LHCN-M2 (cell line): Measurements from ENCODE around the gene LRRC25. TPM values are rescaled to one million over a fixed set of nuclear protein-coding genes. Genes with fewer than 3 reads are reported as not detected.
A peak's percentile ranks its signal among the peaks of the same experiment; 100 is the strongest.
"Not testable (repeated sequence)": the region's sequence is repeated elsewhere in the genome, so short reads cannot be mapped to it uniquely, and the experiment has no call there.

Experiments
- DNase-seq: peaks from one replicate; pipeline ENCODE4 v3.0.0-alpha.2; 2012; ENCODE audit warnings: low read depth
- total RNA-seq: library from RNA; depleted of rRNA; stranded (reverse); fragments of >200 nt; gene quantifications from 2 replicates; pipeline ENCODE4 v1.2.3, GENCODE V29; 2014

The LRRC25 gene
- total RNA-seq, 1 experiment from 2014 or later = not detected

- DNase-seq = not testable (repeated sequence)
Observed at GRCh38 chr19:18405754-18406153, 8.3 kb upstream of the LRRC25 start.

GRCh38 chr19:18402455-18403248 lies 5.2 kb upstream of the LRRC25 start:
- DNase-seq = not testable (repeated sequence)

- peak; percentile 55 for DNase-seq
Observed at GRCh38 chr19:18401580-18402112, 4.2 kb upstream of the LRRC25 start.

GRCh38 chr19:18399008-18399407 lies 1.6 kb upstream of the LRRC25 start:
- DNase-seq = peak; percentile 47

- DNase-seq = no peak
Observed at GRCh38 chr19:18396471-18397241, 766 bp downstream of the LRRC25 start.

GRCh38 chr19:18393836-18394235 lies 3.6 kb downstream of the LRRC25 start:
- DNase-seq = no peak

- DNase-seq = no peak
Observed at GRCh38 chr19:18392926-18393325, 4.5 kb downstream of the LRRC25 start.

- DNase-seq = no peak
Observed at GRCh38 chr19:18392417-18392816, 5.0 kb downstream of the LRRC25 start.

GRCh38 chr19:18391509-18392075 lies 5.8 kb downstream of the LRRC25 start:
- DNase-seq = no peak

- peak; percentile 64 for DNase-seq
Observed at GRCh38 chr19:18390065-18390907, 7.1 kb downstream of the LRRC25 start.

GRCh38 chr19:18389726-18390064 lies 7.7 kb downstream of the LRRC25 start:
- DNase-seq = no peak

- DNase-seq = no peak
Observed at GRCh38 chr19:18388960-18389725, 8.3 kb downstream of the LRRC25 start.

GRCh38 chr19:18388100-18388959 lies 9.1 kb downstream of the LRRC25 start:
- DNase-seq = no peak

GRCh38 chr19:18386543-18387271 lies 10.7 kb downstream of the LRRC25 start:
- DNase-seq = peak; percentile 85

- DNase-seq = peak; percentile 94
Observed at GRCh38 chr19:18385675-18386542, 11.5 kb downstream of the LRRC25 start, which contains the start of gene GDF15. TSS of gene GDF15 (plus strand) at chr19:18386158. CDS start at chr19:18386190, 32 bp downstream.

- no peak for DNase-seq
Observed at GRCh38 chr19:18385359-18385674, 12.1 kb downstream of the LRRC25 start.

GRCh38 chr19:18384775-18385174 lies 12.6 kb downstream of the LRRC25 start:
- no peak for DNase-seq

- not testable (repeated sequence) for DNase-seq
Observed at GRCh38 chr19:18383622-18384021, 13.8 kb downstream of the LRRC25 start.
